ENCODE measurements around the gene FABP7.

DNA sequence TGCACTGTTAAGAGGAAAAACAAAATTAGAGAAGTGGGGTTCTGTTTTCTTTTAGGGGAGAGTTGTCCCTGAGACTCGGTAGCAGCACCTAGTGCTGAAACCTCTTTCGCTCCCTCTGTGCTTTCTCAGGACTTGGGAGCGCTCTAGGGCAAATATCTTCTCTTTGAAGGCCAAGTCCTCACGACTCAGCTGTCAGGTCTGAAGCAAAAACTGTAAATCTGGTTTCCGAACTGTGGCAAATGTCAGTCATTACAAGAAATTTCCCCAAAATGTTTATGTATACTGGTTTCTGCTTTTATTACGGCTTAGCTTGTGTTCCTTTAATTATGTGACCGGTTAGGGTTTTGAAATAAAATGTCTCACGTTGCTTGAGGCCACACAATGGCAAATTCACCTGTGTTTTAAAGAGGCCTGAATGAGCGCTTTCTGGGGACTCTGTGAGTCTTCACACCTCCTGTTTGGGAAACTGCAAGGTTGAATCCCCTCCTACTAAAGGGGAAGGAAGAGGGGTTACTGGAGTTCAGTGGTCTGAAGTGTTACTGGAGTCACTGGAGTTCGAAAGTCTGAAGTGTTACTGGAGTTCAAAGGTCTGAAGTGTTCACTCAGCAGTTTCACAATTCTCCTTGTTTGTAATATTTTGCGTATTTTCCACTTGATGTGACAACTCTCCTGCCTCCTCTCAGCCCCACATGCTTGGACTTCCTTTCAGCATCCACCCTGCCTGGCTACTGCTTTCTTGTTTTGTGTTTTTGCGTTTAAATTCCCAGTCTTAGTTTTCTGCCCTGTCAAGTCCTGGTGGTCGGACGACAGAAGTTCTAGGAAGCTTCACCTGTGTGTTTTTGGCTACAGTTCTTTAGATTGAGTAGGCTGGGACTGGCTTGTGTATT, 11.2 kb downstream of the FABP7 start:
- TF ChIP-seq KDM5A (IDR thresholded peaks at IDR 0.05) (no peak), EP300 (IDR thresholded peaks at IDR 0.05) (no peak), MAFK (IDR thresholded peaks at IDR 0.05; ENCODE audit: partially characterized antibody) (peak; percentile 12)
- TF ChIP-seq, protein P1, sequence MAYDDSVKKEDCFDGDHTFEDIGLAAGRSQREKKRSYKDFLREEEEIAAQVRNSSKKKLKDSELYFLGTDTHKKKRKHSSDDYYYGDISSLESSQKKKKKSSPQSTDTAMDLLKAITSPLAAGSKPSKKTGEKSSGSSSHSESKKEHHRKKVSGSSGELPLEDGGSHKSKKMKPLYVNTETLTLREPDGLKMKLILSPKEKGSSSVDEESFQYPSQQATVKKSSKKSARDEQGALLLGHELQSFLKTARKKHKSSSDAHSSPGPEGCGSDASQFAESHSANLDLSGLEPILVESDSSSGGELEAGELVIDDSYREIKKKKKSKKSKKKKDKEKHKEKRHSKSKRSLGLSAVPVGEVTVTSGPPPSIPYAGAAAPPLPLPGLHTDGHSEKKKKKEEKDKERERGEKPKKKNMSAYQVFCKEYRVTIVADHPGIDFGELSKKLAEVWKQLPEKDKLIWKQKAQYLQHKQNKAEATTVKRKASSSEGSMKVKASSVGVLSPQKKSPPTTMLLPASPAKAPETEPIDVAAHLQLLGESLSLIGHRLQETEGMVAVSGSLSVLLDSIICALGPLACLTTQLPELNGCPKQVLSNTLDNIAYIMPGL (CRISPR knock-in tag; IDR thresholded peaks at IDR 0.05; ENCODE audit: borderline replicate concordance): no peak
- TF ChIP-seq, protein P2, sequence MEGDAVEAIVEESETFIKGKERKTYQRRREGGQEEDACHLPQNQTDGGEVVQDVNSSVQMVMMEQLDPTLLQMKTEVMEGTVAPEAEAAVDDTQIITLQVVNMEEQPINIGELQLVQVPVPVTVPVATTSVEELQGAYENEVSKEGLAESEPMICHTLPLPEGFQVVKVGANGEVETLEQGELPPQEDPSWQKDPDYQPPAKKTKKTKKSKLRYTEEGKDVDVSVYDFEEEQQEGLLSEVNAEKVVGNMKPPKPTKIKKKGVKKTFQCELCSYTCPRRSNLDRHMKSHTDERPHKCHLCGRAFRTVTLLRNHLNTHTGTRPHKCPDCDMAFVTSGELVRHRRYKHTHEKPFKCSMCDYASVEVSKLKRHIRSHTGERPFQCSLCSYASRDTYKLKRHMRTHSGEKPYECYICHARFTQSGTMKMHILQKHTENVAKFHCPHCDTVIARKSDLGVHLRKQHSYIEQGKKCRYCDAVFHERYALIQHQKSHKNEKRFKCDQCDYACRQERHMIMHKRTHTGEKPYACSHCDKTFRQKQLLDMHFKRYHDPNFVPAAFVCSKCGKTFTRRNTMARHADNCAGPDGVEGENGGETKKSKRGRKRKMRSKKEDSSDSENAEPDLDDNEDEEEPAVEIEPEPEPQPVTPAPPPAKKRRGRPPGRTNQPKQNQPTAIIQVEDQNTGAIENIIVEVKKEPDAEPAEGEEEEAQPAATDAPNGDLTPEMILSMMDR (IDR thresholded peaks at IDR 0.05): no peak

All from A549 (cell line).